ENCODE data around the gene IKBKE. TPM values are rescaled to one million over a fixed set of nuclear protein-coding genes. Genes with fewer than 3 reads are reported as not detected.

Gene IKBKE
- total RNA-seq, 2 donors from 2014 or later: 15.9 to 28.4 TPM

DNA sequence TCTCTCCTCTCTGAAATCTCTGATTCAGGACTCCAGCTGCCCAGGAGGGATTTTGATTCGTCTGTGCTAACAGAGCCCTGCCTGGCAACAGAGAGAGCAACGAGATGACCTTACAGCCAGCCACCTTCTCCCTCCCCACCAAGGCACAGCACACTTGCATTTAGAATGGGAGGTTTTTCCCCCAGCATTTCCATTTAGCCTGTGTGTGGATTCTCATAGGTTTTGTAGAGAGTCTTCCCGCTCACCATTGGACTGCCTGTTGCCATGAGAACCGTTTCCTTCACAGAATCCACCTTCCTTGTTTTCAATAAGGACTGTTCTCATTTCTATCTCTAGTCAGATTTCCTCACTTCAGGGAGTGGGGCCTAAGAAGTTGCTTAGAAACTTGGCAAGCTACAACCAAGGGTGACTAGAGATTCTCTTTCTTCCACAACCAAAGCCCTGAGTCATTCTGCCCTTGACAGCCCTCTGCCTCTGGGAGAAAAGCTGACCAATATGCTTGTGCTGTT, 5.8 kb upstream of the IKBKE start:
- H3K4me3 ChIP-seq: no peak overlapping the region
- TF ChIP-seq, protein P1, sequence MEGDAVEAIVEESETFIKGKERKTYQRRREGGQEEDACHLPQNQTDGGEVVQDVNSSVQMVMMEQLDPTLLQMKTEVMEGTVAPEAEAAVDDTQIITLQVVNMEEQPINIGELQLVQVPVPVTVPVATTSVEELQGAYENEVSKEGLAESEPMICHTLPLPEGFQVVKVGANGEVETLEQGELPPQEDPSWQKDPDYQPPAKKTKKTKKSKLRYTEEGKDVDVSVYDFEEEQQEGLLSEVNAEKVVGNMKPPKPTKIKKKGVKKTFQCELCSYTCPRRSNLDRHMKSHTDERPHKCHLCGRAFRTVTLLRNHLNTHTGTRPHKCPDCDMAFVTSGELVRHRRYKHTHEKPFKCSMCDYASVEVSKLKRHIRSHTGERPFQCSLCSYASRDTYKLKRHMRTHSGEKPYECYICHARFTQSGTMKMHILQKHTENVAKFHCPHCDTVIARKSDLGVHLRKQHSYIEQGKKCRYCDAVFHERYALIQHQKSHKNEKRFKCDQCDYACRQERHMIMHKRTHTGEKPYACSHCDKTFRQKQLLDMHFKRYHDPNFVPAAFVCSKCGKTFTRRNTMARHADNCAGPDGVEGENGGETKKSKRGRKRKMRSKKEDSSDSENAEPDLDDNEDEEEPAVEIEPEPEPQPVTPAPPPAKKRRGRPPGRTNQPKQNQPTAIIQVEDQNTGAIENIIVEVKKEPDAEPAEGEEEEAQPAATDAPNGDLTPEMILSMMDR (IDR thresholded peaks at IDR 0.05): no peak
- peaks cover under 1% of the 10 kb centered on the region for H3K4me1 ChIP-seq
- no peak overlapping the region for H3K27ac ChIP-seq
- H3K9ac ChIP-seq (ENCODE audit: low read depth in 2 of 2, low read length in 2 of 2): no peak overlapping the region
- no peak for DNase-seq
- no peaks in the 10 kb centered on the region for H3K36me3 ChIP-seq
- H3K27me3 ChIP-seq: no peaks in the 10 kb centered on the region
- H3K9me3 ChIP-seq: no peaks in the 10 kb centered on the region
- intact Hi-C loops (cut with DNase I): no loop called here

DNA sequence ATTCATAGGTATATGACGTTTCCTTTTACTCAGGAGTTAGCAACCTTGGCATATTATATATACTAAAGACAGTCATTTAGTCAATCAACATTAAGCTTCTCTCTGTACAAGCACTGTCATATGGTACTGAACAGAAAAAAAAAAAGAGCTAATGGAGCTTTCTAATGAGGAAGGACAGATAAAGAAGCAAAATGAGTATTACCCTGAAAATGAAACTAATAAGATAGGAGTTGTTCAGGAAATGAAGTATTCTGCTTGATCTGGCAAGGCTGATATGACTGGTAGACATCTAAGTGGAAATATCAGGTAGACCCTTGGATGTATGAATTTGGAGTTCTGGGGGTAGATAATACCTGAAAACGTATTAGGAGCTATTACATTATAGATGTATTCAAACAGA, 4.3 kb upstream of the IKBKE start:
- intact Hi-C loops (cut with DNase I): no loop called here
- no peaks in the 10 kb centered on the region for H3K36me3 ChIP-seq
- H3K27me3 ChIP-seq: no peaks in the 10 kb centered on the region
- no peak overlapping the region for H3K4me3 ChIP-seq
- TF ChIP-seq, protein P1 (IDR thresholded peaks at IDR 0.05): no peak
- no peak for DNase-seq
- H3K27ac ChIP-seq: no peak overlapping the region
- H3K9me3 ChIP-seq: no peaks in the 10 kb centered on the region
- no peak overlapping the region for H3K9ac ChIP-seq (ENCODE audit: low read depth in 2 of 2, low read length in 2 of 2)
- H3K4me1 ChIP-seq: peaks cover 6% of the 10 kb centered on the region

DNA sequence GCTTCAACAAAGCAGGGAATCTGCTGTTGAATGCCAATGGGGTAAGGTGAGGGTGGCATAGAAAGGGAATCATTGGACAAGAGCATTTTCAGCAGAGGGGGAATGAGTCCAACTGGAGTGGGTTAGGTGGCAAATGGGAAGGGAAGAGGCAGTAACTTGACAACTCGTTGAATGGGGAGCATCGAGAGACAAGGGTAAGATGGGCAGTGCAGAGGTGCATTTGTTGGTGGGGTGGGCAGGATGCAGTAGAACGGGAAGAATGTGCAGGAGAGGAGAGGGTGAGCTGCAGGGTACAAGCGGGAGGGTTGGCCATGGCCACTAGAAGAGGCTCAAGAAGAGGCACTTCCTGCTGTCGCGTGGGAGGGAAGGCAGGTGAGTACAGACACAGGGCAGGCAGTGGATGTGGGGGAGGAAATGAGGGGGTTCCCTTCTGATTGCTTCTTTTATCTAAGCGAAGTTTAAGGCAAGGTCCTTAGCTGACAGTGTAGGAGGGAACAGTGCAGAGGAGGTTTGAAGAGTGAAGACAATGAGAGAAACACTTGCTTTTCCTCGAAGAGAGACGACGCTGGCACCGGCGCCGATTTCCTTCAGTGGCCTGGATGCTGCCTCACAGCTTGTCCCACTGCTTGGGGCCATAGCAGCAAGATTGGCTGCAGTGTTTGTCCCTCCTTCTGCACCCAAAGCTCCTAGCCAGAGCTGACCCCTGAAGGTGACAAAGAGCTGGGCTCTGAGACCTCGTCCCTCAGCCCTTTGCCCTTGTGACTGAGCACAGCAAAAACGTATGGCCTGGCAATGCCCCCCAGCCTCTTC, 3.2 kb upstream of the IKBKE start:
- TF ChIP-seq, protein P1 (IDR thresholded peaks at IDR 0.05): no peak
- Histone ChIP-seq H3K9ac (ENCODE audit: low read depth in 2 of 2, low read length in 2 of 2) (no peak overlapping the region), H3K27me3 (no peaks in the 10 kb centered on the region), H3K4me1 (peaks cover 6% of the 10 kb centered on the region), H3K4me3 (no peak overlapping the region), H3K27ac (no peak overlapping the region), H3K36me3 (no peaks in the 10 kb centered on the region), H3K9me3 (no peaks in the 10 kb centered on the region)
- no peak for DNase-seq
- intact Hi-C loops (cut with DNase I): no loop called here

DNA sequence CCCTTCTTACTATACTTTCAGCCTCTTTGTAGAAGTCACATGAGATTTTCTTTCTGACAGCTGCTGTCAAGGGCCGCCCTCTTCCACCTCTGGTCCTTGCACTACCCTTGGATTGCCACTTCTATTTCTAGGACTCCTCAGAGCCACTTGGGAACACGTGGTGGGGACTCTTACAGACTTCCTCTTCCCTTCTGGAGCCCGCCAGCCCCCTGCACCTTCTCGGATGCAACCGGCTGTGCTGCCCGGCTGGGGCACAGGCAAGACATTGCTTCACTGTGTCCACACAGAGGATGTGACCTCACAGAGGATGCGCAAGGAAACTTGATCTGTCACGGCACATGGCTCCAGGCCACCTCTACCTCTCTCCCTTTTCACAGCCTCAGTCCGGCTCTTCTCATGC, 2.4 kb upstream of the IKBKE start:
- H3K9ac ChIP-seq (ENCODE audit: low read depth in 2 of 2, low read length in 2 of 2): no peak overlapping the region
- H3K9me3 ChIP-seq: no peaks in the 10 kb centered on the region
- H3K36me3 ChIP-seq: no peaks in the 10 kb centered on the region
- H3K4me3 ChIP-seq: no peak overlapping the region
- no peaks in the 10 kb centered on the region for H3K27me3 ChIP-seq
- peaks cover 6% of the 10 kb centered on the region for H3K4me1 ChIP-seq
- no peak overlapping the region for H3K27ac ChIP-seq
- intact Hi-C loops (cut with DNase I): no loop called here
- no peak for DNase-seq
- TF ChIP-seq, protein P1 (IDR thresholded peaks at IDR 0.05): no peak

DNA sequence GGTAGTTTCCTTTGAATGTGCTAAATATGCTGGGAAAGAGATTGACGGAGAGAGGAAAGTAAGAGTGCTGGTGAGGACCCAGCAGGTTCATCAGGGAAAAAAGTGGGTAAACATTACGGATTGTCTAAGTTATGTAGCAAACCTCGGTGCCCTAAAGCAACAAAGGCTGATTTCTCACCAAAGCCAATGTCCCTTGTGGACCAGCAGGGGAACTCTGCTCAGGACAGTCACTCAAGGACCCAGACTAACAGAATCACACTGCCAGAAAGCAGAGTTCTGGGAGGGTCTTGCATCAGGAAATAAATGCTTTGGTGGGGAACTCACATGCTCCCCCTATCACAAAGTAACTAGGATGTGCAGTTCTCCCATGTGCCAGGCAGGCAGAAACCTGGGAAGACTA, 1.7 kb upstream of the IKBKE start:
- H3K4me1 ChIP-seq: peaks cover 6% of the 10 kb centered on the region
- H3K27ac ChIP-seq: no peak overlapping the region
- H3K4me3 ChIP-seq: no peak overlapping the region
- no peak overlapping the region for H3K9ac ChIP-seq (ENCODE audit: low read depth in 2 of 2, low read length in 2 of 2)
- DNase-seq: no peak
- no peaks in the 10 kb centered on the region for H3K36me3 ChIP-seq
- H3K27me3 ChIP-seq: no peaks in the 10 kb centered on the region
- intact Hi-C loops (cut with DNase I): no loop called here
- H3K9me3 ChIP-seq: no peaks in the 10 kb centered on the region
- TF ChIP-seq, protein P1 (IDR thresholded peaks at IDR 0.05): no peak

All from colonic mucosa (tissue), 4 donors.